IPS-NIHi11 (cell line): ENCODE results near the gene PIAS2.
"Not testable (repeated sequence)": the region's sequence is repeated elsewhere in the genome, so short reads cannot be mapped to it uniquely, and the experiment has no call there.

Experiments
- DNase-seq: peaks from one replicate; pipeline ENCODE4 v3.0.0; 2012; ENCODE audit warnings: mixed read lengths, low spot score

PIAS2 gene, protein sequence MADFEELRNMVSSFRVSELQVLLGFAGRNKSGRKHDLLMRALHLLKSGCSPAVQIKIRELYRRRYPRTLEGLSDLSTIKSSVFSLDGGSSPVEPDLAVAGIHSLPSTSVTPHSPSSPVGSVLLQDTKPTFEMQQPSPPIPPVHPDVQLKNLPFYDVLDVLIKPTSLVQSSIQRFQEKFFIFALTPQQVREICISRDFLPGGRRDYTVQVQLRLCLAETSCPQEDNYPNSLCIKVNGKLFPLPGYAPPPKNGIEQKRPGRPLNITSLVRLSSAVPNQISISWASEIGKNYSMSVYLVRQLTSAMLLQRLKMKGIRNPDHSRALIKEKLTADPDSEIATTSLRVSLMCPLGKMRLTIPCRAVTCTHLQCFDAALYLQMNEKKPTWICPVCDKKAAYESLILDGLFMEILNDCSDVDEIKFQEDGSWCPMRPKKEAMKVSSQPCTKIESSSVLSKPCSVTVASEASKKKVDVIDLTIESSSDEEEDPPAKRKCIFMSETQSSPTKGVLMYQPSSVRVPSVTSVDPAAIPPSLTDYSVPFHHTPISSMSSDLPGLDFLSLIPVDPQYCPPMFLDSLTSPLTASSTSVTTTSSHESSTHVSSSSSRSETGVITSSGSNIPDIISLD

DNA sequence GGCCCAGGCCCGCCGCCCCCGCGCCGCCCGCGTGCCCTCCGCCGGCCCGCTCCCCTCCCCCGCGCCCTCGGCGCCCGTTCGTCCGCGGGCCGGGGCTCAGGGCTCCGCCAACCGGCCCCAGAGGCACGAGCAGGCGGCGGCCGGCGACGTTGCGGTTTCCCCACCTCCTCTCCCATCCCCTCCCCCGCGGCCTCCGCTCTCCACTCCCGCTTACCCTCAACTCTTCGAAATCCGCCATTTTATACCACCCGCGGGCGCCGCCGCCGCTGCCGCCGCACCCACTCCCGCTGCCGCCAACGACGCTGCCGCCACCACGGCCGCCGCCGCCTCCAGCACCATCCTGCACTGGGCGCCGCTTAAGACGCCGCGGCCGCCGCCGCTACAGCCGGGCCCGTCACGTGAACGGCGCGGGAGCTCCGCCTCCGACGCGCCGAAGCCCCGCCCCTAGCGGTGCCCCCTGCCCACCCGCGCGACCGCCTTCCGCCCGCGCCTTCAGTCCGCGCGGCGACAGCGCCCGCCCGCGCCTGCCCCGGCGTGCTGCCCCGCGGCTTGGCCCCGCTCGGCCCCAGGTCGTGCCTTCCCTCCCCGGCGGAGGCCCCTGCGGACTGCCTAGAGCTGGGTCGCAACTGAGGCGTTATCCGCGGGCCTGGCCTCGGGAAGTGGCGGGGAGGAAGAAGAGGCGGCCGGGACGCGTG, at the start of gene PIAS2, which contains the start of gene KATNAL2:
TSS of gene PIAS2 (minus strand) at position 400 of the 695 bp plus-strand sequence. CDS start at position 238, 162 bp downstream.
TSS of gene KATNAL2 (plus strand) at position 495 of the 695 bp plus-strand sequence. CDS start 29,271 bp downstream, outside the sequence.
- DNase-seq: peak; percentile 93

DNA sequence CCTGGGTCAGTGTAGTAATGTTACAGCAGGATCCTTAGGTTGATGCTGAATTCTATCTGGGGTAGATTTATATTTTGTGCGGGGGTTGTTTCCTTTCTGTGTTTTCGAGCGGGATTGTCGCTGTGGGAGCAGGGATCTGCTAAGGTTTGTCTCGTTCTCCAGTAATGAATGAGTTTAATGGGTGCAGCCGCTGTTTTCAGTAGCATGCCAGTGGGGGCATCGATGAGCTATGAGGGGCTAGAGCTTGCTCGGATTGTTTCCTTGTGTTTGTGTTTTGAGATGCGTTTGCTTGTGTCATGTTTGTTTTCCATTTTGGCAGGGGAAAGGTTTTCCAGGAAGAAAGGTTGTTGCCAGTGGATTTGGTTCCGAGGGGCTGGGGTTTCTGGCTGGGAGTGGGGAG, 49.0 kb upstream of the PIAS2 start:
- not testable (repeated sequence) for DNase-seq

DNA sequence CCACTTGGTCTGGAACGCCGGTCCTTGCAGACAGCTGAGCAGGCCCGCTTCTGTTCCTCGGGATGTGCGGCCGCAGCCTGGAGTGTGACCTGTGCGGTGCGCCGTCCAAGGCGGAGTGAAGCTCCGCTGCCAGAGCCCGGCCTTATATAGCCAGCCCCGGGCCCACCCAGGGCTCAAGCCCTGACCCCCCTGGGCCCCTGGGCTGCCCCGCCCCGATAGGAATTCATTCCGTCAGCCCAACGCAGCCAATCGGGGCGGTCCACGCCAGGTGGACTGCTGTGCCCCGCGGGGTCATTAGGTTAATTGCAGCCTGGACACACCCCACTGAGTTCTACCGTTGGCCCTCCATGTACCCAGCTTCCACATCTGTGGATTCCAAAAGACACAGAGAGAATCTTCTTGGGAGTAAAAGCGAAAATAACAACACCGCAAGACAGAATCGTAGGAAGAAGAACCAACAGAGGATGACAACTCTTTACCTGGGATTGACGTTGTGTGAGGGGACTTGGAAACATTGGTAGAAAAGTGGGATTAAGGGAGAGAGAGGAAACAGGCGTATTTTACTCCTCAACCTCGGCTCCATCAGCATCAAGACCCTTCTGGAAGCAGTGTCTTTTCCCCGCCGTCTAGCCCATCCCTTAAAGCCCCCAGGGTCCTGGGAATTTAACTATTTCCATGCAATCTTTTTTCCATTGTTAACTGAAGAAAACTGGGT, 47.4 kb upstream of the PIAS2 start:
- not testable (repeated sequence) for DNase-seq

DNA sequence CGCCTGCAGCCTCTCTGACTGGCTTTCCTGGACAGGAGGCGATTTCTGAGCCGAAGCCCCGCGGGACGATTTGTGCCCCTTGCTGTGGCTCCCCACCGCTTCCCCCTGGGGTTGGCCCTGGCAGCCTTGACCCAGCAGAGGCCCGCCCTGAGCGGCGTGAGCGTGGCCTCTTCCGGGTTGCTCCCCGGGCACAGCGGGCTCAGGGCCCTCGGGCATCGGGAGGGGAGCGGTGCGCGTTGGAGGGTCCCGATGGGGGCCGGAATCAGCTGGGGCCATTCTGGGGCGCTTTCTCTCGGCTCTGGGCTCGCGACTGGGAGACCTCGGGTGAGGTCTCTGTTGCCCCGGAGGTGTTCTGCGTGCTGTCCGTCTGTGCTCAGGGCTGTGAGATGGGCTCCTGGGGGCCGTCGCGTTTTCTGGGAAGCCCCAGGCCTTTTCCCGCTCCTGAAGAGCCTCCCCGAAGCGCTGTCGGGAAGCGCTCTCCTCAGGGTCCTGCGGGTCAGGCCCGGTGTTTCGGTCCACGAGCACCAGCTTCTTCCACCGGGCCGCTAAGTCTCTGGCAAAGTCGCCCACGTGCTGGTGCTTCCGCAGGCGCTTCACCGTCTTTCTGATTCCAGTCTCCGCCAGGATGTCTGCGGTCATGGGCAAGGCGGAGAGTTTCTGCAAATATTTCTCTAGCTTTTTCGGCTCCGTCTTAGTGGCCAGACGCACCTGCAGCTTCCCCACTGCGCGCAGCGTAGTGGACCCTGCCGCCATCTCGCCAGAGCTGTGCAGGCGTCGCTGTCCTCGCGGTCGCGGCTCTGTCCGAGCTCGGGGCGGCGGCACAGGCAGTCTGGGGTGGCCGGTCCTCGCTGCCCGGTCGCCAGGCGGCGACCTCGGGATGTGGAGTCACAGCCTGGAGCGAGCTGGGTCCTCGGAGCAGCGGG, 46.6 kb upstream of the PIAS2 start:
- not testable (repeated sequence) for DNase-seq

DNA sequence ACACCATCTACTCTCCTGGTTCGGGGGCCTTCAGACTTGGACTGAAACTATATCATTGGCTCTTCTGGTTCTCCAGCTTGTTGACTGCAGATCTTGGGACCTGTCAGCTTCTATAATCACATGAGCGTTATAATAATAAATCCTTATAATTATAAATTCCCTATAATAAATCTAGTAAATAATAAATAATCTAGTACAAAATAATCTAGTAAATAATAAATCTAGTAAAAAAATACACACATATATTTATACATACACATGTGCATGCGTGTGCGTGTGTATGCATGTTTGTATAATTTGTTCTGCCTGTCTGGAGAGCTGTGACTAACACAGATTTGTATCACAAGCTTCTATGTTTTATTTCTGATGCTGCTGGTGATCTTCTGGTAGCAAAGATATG, 40.9 kb upstream of the PIAS2 start:
- DNase-seq: no peak

DNA sequence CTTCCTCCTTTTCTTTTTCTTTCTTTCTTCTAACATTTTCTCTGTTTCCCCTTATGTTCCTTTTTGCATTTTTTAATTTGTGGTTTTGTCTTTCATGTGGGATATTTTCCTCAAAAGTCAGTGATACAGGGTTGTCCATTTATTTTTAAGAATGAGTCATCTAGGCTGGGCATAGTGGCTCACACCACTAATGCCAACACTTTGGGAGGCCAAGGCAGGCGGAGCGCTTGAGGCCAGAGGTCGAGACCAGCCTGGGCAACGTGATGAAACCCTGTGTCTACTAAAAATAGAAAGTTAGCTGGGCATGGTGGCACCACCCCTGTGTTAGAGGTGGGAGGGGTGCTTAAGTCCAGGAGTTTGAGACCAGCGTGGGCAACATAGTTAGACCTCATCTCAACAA, 35.9 kb upstream of the PIAS2 start:
- DNase-seq: no peak

DNA sequence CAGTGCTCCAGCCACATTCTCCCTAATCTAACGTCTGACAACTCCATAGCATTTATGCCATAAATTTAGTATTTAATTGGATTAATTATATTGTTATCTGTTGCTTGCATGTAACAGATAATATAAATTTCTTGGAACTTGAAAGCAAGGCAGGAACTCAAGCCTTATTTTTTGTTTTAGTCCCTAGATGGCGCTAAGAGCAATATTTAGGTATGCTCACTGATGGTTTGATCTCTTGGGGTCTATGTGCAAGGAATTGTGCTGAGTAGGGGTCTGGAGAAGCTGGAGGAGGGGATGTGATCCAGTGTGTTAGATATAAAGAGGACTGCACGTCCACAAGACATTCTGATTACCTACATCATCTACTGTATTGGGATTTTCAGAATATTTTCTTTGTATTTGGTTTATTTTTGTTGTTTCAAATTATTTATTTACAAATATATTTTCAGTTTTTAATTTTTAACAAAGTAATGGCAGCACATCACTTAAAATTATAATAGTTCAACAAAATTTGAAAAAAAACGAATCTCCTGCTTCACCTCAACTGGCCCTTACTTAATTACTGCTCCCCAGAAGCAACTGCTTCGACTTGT, 32.9 kb upstream of the PIAS2 start:
- peak; percentile 52 for DNase-seq

DNA sequence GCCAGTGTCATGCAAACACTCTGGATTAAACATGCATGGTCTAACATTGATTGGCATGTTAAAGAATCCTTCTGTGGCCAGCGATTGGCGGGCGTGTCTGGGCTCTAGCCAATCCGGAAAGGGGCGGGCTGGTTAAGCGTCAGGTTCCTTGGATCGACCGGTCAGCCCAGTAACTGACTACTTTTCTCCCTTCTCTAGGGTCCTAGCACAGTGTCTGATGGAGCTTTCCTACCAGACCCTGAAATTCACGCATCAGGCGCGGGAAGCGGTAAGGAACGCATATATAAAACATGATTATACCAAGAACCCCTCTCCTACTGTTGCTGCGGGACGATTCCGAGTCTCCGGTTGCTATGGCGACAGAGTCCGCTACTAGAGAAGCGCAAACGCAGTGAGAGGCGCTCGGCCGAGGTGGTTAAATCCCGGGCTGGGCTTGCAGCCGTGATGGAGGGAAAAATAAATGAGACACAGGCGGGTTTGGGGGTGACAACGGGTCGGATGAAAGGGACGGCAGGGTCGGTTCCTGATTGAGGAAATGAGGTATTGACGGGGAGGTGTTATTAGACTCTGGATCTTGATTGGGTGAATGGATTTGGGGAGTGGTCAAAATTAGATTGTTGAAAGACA, 29.5 kb upstream of the PIAS2 start:
- DNase-seq: peak; percentile 95

DNA sequence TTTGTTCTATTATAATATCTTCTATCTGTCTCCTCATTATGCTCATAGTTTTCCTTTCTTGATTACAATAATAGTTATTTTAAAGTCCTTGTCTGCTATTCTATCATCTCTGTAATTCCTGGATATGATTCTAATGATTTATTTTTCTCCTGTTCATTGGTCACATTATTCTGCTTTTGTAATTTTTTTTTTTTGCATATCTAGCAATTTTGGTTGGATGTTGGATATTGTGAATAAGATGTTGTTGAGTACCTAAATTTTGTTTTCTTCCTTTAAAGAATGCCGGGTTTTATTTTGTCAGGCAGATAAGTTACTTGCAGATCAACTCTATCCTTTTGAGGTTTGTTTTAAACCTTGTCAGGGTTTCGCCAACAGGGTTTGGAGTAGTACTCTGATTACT, 25.3 kb upstream of the PIAS2 start:
- DNase-seq: no peak

DNA sequence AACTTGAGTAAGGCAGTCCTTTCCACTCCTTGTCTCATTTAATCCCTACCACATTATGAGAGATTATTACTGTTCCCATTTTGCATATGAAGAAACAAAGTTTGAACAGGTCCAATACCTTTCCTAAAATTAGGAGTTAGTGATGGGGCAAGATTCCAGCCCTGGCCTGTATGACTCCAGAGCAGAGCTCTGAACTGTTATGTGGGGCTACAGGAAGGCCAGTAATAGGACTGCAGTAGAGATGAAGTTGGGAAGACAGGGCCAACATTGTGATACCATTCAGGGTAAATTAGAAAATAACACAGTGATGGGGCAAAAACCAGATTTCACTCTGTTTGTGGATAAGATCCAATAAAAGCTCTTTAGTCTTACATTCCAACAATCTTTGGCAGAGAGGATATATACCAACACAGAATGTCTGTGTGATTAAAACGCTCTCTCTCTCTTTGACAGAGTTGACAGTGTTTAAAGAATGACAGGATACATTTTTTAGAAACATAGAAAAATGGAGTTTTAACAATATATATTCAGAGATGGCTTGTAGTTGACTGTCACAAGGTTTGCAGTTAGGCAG, 22.8 kb upstream of the PIAS2 start:
- DNase-seq: no peak

DNA sequence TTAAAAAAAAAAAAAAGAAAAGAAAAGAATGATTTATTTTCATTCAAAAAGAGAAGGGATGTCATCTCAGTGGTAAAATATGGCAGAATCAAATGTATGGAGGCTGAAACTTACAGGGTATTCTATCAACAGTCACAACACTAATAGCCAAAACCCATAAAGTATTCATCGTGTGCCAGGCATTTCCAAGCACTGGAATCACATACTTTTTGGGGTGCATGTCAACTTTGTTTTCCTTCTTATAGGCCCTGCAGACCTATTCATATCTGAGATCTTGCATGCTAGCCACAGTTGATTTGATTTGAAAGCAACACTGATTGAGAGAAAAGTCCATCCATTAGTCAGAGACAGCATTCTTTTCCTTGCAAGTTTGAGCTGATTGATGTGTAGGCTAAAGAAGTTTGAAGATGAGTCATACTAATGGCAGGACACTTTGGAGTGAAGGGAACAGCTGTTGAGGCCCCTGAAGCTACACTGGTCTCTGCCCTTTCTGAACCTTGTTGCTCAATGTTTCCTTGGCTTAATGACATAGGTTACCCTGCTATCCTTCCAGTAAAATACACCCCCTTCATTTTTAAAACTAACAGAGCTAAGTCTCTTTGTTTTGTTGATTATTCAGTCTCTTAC, 22.1 kb upstream of the PIAS2 start:
- no peak for DNase-seq

DNA sequence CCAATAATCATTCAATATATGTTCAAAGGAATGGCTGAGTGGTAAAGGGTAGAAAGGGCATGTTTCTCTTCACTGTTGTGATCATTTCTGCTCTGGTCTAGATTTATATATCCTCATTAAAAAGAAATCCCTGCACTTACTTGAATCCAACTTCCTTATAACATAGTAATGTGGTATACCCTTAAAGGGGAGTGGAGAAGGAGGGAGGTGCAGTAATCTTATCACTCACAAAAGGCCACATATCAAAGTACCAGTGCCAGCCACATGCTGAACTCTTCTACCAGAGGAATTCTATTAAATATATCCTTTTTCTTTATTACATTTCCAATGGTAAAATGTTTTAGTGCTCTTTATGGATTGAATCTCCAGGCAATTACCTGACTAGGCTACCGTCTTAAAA, 3.3 kb upstream of the PIAS2 start:
- no peak for DNase-seq

DNA sequence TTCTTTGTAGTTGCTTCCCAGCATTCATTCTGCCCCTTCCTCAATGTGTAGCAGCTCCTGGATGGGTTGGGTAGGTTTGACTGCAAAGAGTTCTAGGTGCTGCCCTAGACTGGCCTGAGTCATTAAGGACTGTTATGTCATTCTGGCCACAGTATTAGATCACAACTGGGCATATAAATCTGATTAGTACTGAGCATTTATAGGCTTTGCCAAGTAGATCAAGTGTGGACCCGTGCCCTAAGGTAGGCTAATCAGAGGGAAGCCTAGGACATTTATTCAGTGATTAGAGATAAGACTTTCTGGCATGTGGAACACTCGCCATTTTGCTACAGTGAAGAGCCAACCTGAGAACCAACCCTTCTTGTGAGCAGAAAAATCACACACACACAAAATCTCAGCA, 2.8 kb upstream of the PIAS2 start:
- no peak for DNase-seq

DNA sequence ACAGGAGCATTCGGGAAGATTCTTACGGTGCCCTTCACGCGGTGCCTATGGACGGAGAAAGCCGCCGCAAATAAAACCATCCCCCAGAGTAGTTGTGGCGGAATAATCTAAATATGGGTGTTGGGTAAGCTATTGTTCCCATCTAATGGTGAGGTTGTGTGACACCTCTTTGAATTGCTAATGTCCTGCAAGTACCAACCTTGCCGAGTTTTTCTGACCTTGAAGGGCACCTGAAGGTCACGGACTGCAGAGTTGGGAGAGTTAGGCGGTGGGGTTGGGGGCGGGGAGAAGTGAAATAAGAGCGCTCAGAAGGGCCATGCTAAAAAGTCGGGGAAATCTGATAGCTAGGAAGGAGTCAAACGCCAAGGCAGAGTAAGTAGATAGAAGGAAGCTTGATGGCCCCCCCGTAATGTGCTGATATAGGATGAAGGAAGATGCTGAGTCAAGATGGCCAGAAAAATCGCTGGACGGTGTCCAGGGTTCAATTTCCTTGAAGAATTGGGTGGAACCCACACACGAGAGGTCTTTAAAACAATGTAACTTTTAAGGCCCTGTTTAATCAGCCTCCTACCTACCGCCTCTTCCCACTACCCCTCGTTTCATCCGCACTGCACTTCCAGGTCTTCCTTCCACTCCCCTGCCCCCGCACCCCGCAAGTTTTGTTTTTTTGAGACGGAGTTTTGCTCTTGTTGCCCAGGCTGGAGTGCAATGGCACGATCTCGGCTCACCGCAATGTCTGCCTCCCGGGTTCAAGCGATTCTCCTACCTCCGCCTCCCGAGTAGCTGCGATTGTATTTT, 695 bp upstream of the PIAS2 start:
- DNase-seq: peak; percentile 60

DNA sequence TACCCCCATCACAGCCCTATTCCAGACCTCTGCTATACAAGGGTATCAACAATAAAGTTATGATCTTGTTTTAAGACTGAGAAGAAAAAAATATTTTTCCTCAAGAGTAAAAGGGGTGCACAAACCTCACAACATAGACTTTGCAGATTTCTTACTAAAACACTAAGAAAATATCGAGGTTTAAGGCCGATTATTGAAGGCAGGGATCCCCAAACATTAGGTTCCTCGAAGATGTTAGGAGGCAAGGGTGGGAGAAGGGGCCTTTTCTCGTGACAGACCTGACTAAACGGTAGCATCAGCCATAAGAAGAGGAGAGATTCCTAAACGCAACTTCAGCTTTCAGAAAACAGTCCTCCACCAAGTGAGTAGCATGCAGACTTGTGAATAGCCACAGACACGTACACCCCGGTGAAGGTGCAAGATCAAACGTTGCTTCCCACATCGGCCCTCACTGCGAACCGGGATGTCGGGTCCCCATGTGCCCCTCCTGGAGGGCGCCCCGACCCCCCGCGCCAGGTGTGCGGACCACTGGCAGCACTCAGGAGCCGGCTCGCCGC, 678 bp downstream of the PIAS2 start:
- DNase-seq: no peak

DNA sequence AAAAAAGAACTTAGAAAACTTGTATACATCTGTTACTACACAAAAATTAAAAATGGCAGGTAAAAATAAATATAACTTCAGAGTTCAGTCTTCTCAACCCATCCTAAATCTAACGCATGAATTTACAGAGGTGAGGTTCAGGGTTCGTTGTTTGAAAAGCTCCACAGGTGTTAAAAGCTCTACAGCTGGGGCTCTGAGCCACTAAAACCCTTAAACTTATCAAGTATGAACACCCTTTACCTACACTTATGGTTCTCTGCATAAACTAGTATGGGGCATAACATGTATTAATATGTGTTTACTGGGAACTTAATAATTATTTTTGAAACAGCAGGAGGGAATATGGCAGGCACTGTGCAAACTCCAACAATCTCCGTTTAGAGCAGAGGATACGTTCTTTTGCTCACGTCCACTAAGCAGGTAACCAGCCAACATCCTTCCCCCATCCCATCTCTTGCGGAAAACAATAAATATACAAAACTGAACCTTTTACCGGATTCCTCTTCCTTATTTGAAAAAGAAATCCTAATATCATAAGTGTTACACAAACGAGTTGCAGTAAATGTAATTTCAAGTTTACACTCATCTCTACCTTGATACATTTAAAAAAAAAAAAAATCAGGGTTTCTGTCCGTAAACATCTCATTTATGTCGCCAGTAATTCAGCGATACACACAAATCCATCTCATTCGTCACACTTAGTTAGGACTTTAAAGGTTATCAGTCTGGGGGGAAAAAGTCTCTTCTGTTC, 1.3 kb downstream of the PIAS2 start:
- no peak for DNase-seq

DNA sequence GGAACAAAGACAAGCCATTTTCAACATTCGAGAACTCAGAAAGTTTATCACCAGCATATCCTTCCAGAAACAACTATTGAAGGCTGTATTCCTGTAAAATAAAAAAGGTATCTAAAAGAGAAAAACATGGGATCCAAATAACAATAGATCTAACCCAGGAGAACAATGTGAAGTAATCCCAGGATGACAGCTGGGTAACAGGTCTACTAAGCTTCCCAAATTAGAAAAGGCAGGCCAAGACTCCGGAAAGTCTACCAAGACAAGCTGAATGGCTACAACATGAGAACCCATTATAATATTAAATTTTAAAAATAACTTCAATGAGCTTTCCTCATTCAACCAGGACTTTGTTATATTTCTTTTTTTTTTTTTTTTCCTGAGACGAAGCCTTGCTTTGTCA, 6.5 kb downstream of the PIAS2 start:
- no peak for DNase-seq

DNA sequence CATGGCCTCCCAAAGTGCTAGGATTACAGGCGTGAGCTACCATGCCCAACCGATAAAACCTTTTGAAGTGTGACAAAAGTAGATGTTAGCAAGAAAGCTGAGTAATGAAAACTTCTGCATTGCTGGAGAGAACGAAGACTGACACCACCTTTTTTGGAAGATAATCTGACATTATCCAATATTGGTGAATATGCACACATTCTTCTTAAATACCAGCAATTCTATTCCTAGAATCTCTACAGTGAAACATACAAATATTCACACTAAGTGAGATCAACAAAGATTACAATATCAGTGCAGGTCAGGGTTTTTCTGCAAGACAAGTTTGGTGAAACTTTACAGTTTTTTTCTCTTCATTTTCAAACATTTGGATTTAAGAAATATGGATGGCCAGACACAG, 7.8 kb downstream of the PIAS2 start:
- DNase-seq: no peak
